ENCODE measurements around the gene FOXL2.

FOXL2 gene

DNA sequence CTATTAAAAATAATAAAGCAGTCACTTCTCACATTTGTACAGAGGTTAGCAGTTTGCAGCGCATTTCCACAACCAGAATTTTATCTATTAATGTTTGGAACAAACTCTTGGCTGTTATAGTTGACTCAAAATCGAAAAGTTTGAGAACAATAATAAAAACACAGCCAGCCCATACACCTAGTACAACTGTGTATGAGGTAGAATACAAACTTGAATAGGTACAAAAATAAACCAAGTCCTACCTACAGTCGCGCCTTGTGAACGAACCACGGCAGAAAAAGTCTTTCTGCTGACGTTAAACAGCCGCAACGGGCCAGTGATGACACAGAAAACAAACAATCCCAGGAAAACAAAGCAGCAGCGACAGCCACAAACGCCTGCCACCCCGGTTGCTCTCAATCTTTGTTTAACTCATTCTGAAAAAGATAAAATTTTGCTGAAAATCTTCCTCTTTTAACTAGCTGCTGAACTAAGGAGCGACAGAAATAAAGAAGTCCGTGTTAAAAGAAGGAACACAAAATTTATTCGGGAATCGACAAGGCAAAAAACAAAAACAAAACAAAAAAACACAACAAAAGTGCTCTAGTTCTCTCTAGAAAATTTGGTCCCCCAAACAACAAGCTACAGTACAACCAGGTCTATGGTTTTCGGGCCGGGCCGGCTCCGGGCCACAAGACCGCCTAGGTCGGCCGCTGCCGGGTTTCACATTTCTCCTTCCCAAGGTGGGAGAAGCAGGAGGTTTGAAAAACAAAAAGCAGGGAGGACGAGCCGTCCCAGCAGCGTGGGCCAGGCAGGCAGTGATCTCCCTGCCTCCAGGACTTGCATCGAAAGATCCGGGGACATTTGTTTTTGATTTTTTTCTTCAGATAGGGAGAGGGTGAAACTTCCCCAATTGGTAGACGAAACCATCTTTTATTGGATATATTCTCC is 2.9 kb downstream of the FOXL2 start:
- TF ChIP-seq, protein P1, sequence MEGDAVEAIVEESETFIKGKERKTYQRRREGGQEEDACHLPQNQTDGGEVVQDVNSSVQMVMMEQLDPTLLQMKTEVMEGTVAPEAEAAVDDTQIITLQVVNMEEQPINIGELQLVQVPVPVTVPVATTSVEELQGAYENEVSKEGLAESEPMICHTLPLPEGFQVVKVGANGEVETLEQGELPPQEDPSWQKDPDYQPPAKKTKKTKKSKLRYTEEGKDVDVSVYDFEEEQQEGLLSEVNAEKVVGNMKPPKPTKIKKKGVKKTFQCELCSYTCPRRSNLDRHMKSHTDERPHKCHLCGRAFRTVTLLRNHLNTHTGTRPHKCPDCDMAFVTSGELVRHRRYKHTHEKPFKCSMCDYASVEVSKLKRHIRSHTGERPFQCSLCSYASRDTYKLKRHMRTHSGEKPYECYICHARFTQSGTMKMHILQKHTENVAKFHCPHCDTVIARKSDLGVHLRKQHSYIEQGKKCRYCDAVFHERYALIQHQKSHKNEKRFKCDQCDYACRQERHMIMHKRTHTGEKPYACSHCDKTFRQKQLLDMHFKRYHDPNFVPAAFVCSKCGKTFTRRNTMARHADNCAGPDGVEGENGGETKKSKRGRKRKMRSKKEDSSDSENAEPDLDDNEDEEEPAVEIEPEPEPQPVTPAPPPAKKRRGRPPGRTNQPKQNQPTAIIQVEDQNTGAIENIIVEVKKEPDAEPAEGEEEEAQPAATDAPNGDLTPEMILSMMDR (IDR thresholded peaks at IDR 0.05; ENCODE audit: poor library complexity, severe bottlenecking): no peak
- H3K4me1 ChIP-seq (ENCODE audit: insufficient read depth, poor library complexity, severe bottlenecking): no peaks in the 10 kb centered on the region
- no peak for DNase-seq (ENCODE audit: low spot score)
- peaks cover 98% of the 10 kb centered on the region for H3K27me3 ChIP-seq (ENCODE audit: insufficient read depth, poor library complexity, severe bottlenecking)
- no peak for ATAC-seq (ENCODE audit: low read depth)
- no peak overlapping the region for H3K27ac ChIP-seq (ENCODE audit: poor library complexity, severe bottlenecking)
- no peaks in the 10 kb centered on the region for H3K36me3 ChIP-seq (ENCODE audit: low read depth)
- H3K9me3 ChIP-seq (ENCODE audit: severe bottlenecking): no peaks in the 10 kb centered on the region
- no peak overlapping the region for H3K4me3 ChIP-seq (ENCODE audit: severe bottlenecking)

DNA sequence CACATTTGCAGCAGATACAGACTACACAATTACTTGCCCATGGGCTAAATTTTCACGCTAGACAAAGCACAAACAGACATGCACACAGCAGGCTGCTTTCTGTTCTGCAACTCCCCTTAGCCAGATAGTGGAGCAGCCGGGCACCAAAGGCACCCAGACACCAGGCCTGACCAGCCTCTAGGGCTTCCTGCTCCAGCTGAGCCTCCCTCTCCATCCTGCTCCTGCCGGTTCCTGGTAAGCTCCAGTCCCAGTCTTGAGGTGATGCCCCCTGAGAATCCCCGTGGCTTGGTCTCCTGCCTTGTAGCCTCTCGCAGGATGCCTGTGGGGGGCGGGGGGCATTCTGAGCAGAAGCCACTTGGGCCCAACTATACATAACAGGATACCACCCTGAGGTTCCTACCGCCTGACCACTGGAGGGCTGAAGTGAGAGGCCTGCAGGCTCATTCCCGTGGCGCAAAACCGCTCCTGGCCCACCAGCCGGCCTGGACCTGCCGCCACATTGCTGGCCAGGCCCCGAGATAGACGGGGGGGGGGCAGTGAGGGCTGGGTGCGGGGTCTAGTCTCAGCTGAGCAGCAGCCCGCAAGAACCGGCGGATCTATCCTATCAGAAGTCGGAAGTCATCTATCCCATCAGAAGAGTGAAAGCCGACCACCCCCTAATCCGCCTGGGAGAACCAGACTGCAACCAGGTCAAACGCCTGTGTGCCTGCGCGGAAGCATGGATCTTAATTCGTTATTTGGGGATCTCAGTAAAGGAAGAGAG is 3.9 kb downstream of the FOXL2 start:
- no peaks in the 10 kb centered on the region for H3K4me1 ChIP-seq (ENCODE audit: insufficient read depth, poor library complexity, severe bottlenecking)
- DNase-seq (ENCODE audit: low spot score): no peak
- H3K27me3 ChIP-seq (ENCODE audit: insufficient read depth, poor library complexity, severe bottlenecking): peaks cover 98% of the 10 kb centered on the region

DNA sequence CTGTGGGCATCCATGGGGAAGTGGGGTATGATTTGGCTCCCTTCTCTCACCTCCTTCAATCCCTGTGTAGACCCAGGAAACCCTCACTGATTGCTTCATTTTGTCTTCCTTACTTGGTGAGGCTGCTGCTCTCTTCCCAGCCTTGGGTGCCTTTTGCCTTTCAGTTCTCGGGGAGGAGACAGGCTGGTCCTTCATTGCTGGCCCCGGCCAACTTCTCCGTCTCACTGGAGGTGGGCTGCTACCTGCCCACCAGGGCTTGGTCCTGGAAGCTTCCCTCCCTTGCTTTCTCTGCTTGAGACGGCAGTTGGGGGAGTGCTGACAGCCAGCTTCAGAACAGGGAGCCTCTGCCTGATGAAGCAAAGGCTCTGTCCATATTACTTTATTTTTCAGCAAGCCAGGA is 4.7 kb downstream of the FOXL2 start:
- H3K9me3 ChIP-seq (ENCODE audit: severe bottlenecking): no peaks in the 10 kb centered on the region
- TF ChIP-seq, protein P1 (IDR thresholded peaks at IDR 0.05; ENCODE audit: poor library complexity, severe bottlenecking): no peak
- no peaks in the 10 kb centered on the region for H3K4me1 ChIP-seq (ENCODE audit: insufficient read depth, poor library complexity, severe bottlenecking)
- no peaks in the 10 kb centered on the region for H3K36me3 ChIP-seq (ENCODE audit: low read depth)
- DNase-seq (ENCODE audit: low spot score) (no peak), ATAC-seq (ENCODE audit: low read depth) (no peak)
- H3K27me3 ChIP-seq (ENCODE audit: insufficient read depth, poor library complexity, severe bottlenecking): peaks cover 98% of the 10 kb centered on the region
- no peak overlapping the region for H3K27ac ChIP-seq (ENCODE audit: poor library complexity, severe bottlenecking)
- no peak overlapping the region for H3K4me3 ChIP-seq (ENCODE audit: severe bottlenecking)

More for the DNA sequence above, 3.9 kb downstream of the FOXL2 start:
- Histone ChIP-seq H3K36me3 (ENCODE audit: low read depth) (no peaks in the 10 kb centered on the region), H3K4me3 (ENCODE audit: severe bottlenecking) (no peak overlapping the region), H3K27ac (ENCODE audit: poor library complexity, severe bottlenecking) (no peak overlapping the region), H3K9me3 (ENCODE audit: severe bottlenecking) (no peaks in the 10 kb centered on the region)
- TF ChIP-seq, protein P1 (IDR thresholded peaks at IDR 0.05; ENCODE audit: poor library complexity, severe bottlenecking): no peak
- no peak for ATAC-seq (ENCODE audit: low read depth)

DNA sequence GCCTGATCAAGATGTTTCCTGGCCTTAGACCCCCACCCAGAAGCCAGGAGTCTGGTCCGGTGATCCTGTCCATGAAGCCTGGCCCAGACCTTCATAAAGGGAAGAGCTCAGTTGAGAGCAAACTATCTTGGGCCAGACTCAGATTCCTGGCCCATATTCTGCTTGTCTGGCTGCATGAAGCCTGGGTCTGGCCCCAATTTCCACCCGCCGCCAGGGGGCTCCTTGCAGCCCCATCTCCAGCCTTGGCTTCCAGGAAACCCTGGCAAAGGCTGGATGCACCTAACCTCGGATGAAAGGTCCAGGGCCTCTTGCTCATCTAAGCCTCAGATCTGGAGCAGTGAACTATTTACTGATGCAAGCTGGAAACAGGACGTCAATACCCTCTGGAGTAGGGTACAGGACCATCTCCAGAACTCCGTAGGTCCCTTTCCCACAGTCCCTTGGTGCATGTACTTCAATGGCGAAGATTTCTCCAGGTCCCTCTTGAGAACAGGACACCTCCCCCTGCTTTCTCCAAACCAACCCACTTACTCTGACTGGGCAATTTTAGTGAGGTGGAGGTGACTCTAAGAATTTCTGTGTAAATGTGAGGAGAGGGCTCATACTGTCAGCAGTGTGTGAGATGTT is 5.6 kb downstream of the FOXL2 start:
- TF ChIP-seq, protein P1 (IDR thresholded peaks at IDR 0.05; ENCODE audit: poor library complexity, severe bottlenecking): peak; percentile 48
- Histone ChIP-seq H3K4me1 (ENCODE audit: insufficient read depth, poor library complexity, severe bottlenecking) (no peaks in the 10 kb centered on the region), H3K27me3 (ENCODE audit: insufficient read depth, poor library complexity, severe bottlenecking) (peaks cover 98% of the 10 kb centered on the region), H3K9me3 (ENCODE audit: severe bottlenecking) (no peaks in the 10 kb centered on the region), H3K4me3 (ENCODE audit: severe bottlenecking) (no peak overlapping the region), H3K36me3 (ENCODE audit: low read depth) (no peaks in the 10 kb centered on the region), H3K27ac (ENCODE audit: poor library complexity, severe bottlenecking) (no peak overlapping the region)
- ATAC-seq (ENCODE audit: low read depth) (peak; percentile 24; the same call in 1 of the 3 replicates), DNase-seq (ENCODE audit: low spot score) (no peak)
